ENCODE results near the gene MOCS3. TPM values are rescaled to one million over a fixed set of nuclear protein-coding genes. Genes with fewer than 3 reads are reported as not detected.

The MOCS3 gene
- total and polyA plus RNA-seq, 2 of the 13 experiments (the other 11 are each of a cell fraction or from before 2014, with no cell fraction given): 3.7 to 8.4 TPM

- TF ChIP-seq HMGXB4 (CRISPR knock-in tag; IDR thresholded peaks at IDR 0.05; ENCODE audit: borderline replicate concordance in 1 of 2, low read depth in 1 of 2) (peak in 1 of 2 experiments; percentile 48; a peak in 2 of 4 replicates), ZNF432 (CRISPR knock-in tag; IDR thresholded peaks at IDR 0.05; ENCODE audit: borderline replicate concordance) (no peak), ZNF24 (IDR thresholded peaks at IDR 0.05) (peak; percentile 80; the same call in 1 of the 2 replicates), ZSCAN25 (CRISPR knock-in tag; IDR thresholded peaks at IDR 0.05) (no peak; the same call in 1 of the 2 replicates), MEIS1 (CRISPR knock-in tag; IDR thresholded peaks at IDR 0.05; ENCODE audit: borderline replicate concordance) (0 out of 2 replicates have a peak, but pooled peaks have one; percentile 76), SP2 (CRISPR knock-in tag; IDR thresholded peaks at IDR 0.05) (peak; percentile 67; the same call in 1 of the 2 replicates), ZNF772 (CRISPR knock-in tag; IDR thresholded peaks at IDR 0.05) (no peak; the same call in 1 of the 2 replicates), ZNF563 (CRISPR knock-in tag; IDR thresholded peaks at IDR 0.05) (0 out of 2 replicates have a peak, but pooled peaks have one; percentile 1), ZNF639 (CRISPR knock-in tag; conservative IDR thresholded peaks at IDR 0.05) (peak; percentile 25; the same call in 1 of the 2 replicates), DNMT1 (CRISPR knock-in tag; IDR thresholded peaks at IDR 0.05) (peak; percentile 85; the same call in 1 of the 2 replicates), ZNF574 (CRISPR knock-in tag; IDR thresholded peaks at IDR 0.05) (peak; percentile 93), ZNF501 (CRISPR knock-in tag; IDR thresholded peaks at IDR 0.05) (no peak; the same call in 1 of the 2 replicates), HNF1B (CRISPR knock-in tag; IDR thresholded peaks at IDR 0.05) (no peak), NCOA2 (CRISPR knock-in tag; IDR thresholded peaks at IDR 0.05) (0 out of 2 replicates have a peak, but pooled peaks have one; percentile 12), HOMEZ (CRISPR knock-in tag; IDR thresholded peaks at IDR 0.05; ENCODE audit: low read depth) (no peak), HOXA7 (CRISPR knock-in tag; IDR thresholded peaks at IDR 0.05) (peak; percentile 23; the same call in 1 of the 2 replicates), ZNF569 (CRISPR knock-in tag; IDR thresholded peaks at IDR 0.05; ENCODE audit: borderline replicate concordance) (no peak), DNMT3B (CRISPR knock-in tag; conservative IDR thresholded peaks at IDR 0.05) (peak; percentile 11; the same call in 1 of the 2 replicates)
Measured at GRCh38 chr20:50958615-50959542, at the start of gene MOCS3 (continued).

Measured in HepG2 (cell line).